Upper lobe of right lung (tissue), 1 donor: ENCODE data around the gene PIK3R4. TPM values are rescaled to one million over a fixed set of nuclear protein-coding genes. Genes with fewer than 3 reads are reported as not detected.

Experiments
- ATAC-seq: fragments of 200-7000 bp; cut with Tn5 transposase; one replicate; pipeline ENCODE4 v1.9.1; 2020; ENCODE audit warnings: mild to moderate bottlenecking, moderate library complexity
- DNase-seq: peaks from one replicate; pipeline ENCODE4 v3.0.0-alpha.2; 2020
- H3K27ac ChIP-seq: fragments of 200-600 bp; one replicate; pipeline ENCODE4 v1.8.0; 2022
- H3K27me3 ChIP-seq: fragments of 200-600 bp; one replicate; pipeline ENCODE4 v1.8.0; 2022; ENCODE audit warnings: mild to moderate bottlenecking
- H3K36me3 ChIP-seq: fragments of 200-600 bp; one replicate; pipeline ENCODE4 v1.8.0; 2022
- H3K4me1 ChIP-seq: fragments of 200-600 bp; one replicate; pipeline ENCODE4 v1.8.0; 2022
- H3K4me3 ChIP-seq: fragments of 200-600 bp; one replicate; pipeline ENCODE4 v1.8.0; 2022; ENCODE audit warnings: mild to moderate bottlenecking
- H3K9me3 ChIP-seq: fragments of 200-600 bp; one replicate; pipeline ENCODE4 v1.8.0; 2022
- intact Hi-C: fragments of 100-400 bp; cut with DNase I; formaldehyde crosslinking; loops from one replicate; pipeline ENCODE4 v1.11.0; 2022
- total RNA-seq: library from RNA; stranded (reverse); fragmentation: NEBNext Ultra II Directional; extraction: Animal tissue kit (Norgen Biotek cat#: 25700); gene quantifications from one replicate; pipeline ENCODE4 v1.2.1, GENCODE V29; 2021
- TF ChIP-seq, protein P1 (sequence below): fragments of 200-600 bp; IDR thresholded peaks from one replicate; pipeline ENCODE4 v1.8.0; 2022; ENCODE audit warnings: antibody characterized with exemption
- donor health status: DM: no; HTN: yes; CAD: no; lungs with severe emphysema.

Gene PIK3R4
- total RNA-seq, 1 donor from 2014 or later, result 32.2 TPM

DNA sequence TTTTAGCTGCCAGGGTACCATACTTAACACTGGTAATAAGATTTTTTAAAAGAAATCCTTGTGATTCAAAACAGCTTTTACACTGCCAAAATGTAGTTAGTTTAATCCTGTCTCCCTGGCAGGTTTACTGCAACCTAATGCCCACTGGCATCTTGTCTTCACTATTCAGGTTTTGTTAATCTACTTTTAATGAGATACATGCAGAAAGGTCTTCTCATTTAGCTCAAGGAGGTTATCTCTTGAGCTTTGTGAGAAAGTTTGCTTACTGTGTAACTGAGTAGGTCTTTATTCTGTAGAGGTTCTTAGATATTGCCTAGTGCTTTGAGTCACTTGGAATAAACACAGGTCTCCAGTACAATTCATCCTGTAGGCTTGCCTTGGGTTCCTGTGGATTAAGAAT, 110.7 kb downstream of the PIK3R4 start:
- Histone ChIP-seq H3K4me1 (no peaks in the 10 kb centered on the region), H3K9me3 (no peaks in the 10 kb centered on the region), H3K36me3 (no peaks in the 10 kb centered on the region), H3K27me3 (no peaks in the 10 kb centered on the region), H3K27ac (no peak overlapping the region), H3K4me3 (no peak overlapping the region)
- intact Hi-C loops, result no loop called here
- no peak for DNase-seq
- TF ChIP-seq, protein P1, sequence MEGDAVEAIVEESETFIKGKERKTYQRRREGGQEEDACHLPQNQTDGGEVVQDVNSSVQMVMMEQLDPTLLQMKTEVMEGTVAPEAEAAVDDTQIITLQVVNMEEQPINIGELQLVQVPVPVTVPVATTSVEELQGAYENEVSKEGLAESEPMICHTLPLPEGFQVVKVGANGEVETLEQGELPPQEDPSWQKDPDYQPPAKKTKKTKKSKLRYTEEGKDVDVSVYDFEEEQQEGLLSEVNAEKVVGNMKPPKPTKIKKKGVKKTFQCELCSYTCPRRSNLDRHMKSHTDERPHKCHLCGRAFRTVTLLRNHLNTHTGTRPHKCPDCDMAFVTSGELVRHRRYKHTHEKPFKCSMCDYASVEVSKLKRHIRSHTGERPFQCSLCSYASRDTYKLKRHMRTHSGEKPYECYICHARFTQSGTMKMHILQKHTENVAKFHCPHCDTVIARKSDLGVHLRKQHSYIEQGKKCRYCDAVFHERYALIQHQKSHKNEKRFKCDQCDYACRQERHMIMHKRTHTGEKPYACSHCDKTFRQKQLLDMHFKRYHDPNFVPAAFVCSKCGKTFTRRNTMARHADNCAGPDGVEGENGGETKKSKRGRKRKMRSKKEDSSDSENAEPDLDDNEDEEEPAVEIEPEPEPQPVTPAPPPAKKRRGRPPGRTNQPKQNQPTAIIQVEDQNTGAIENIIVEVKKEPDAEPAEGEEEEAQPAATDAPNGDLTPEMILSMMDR, result no peak
- no peak for ATAC-seq

GRCh38 chr3:130635285-130635684, 111.3 kb downstream of the PIK3R4 start:
- TF ChIP-seq, protein P1, result no peak
- ATAC-seq (no peak), DNase-seq (no peak)
- Histone ChIP-seq H3K4me1 (no peaks in the 10 kb centered on the region), H3K27me3 (no peaks in the 10 kb centered on the region), H3K27ac (no peak overlapping the region), H3K9me3 (no peaks in the 10 kb centered on the region), H3K36me3 (no peaks in the 10 kb centered on the region), H3K4me3 (no peak overlapping the region)
- intact Hi-C loops, result no loop called here

Other genes starting within 250 kb of the PIK3R4 start
- 34.8 TPM for gene COL6A6, start 229.7 kb downstream of the PIK3R4 start, total RNA-seq
- gene ATP2C1, start 147.3 kb upstream of the PIK3R4 start, total RNA-seq, result 142 TPM